Astrocyte of the spinal cord (primary cell): Measurements from ENCODE around the gene TRIM3.

ENCODE experiments used
- DNase-seq: peaks from one replicate; pipeline ENCODE4 v3.0.0; 2011; ENCODE audit warnings: low read depth, low spot score
- H3K4me3 ChIP-seq: 2 replicates; pipeline ENCODE4 v1.5.1; 2011; ENCODE audit warnings: low read depth, mild to moderate bottlenecking, low read length, moderate library complexity
- in situ Hi-C: cut with HindIII; loops from 2 replicates; pipeline ENCODE4 v1.10.0; 2017; ENCODE audit warnings: low sequenced_read_pairs
- TF ChIP-seq, protein P1 (sequence below): IDR thresholded peaks from 2 replicates; pipeline ENCODE4 v1.5.1; 2012; ENCODE audit warnings: low read depth, mild to moderate bottlenecking, low read length, inconsistent platforms

The TRIM3 gene

DNA sequence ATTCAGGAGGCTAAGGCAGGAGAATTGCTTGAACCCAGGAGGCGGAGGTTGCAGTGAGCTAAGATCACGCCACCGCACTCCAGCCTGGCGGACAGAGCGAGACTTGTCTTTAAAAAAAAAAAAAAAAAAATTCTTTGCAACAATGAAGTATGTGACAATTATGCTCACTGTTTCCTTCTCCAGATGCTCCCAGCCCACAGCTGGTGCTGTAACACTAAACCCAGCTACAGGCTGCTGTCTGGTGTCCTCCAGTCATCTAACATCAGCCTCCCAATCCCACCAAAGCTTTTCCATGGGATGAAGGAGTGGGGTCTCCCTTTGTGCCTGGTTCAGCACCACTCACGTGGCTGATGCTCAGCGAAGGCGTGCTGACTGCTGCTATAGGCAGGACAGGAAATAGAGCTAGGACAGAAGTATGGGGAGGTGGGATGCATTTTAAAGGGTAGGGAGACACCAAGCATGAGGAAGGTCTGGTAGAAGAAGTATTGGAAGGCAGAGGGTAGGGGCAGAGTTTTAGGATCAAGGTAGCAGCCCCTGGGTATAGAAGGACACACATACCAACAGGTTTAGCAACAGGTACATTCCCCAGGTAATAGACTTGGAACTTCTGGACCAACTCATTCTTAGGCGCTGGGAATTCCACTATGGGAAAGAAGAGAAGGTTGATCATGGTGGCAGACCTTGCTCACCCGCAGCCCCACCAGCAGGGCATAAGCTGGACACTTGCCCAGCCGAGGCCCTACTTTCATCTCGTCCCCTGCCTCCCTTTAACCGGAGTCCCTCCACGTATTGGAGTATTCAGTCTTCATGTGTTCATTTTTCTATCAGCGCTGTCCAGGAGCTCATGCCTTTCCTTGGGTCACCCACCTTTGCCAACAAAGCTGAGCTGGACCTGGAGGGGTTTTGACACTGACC lies 73.1 kb downstream of the TRIM3 start:
- DNase-seq: no peak
- H3K4me3 ChIP-seq: no peak overlapping the region
- TF ChIP-seq, protein P1, sequence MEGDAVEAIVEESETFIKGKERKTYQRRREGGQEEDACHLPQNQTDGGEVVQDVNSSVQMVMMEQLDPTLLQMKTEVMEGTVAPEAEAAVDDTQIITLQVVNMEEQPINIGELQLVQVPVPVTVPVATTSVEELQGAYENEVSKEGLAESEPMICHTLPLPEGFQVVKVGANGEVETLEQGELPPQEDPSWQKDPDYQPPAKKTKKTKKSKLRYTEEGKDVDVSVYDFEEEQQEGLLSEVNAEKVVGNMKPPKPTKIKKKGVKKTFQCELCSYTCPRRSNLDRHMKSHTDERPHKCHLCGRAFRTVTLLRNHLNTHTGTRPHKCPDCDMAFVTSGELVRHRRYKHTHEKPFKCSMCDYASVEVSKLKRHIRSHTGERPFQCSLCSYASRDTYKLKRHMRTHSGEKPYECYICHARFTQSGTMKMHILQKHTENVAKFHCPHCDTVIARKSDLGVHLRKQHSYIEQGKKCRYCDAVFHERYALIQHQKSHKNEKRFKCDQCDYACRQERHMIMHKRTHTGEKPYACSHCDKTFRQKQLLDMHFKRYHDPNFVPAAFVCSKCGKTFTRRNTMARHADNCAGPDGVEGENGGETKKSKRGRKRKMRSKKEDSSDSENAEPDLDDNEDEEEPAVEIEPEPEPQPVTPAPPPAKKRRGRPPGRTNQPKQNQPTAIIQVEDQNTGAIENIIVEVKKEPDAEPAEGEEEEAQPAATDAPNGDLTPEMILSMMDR: no peak
- in situ Hi-C loops: no loop called here
